Epithelial cell of esophagus (primary cell): ENCODE data around the gene WASHC3.
"Not testable (repeated sequence)": the region's sequence is repeated elsewhere in the genome, so short reads cannot be mapped to it uniquely, and the experiment has no call there.

ENCODE experiments used
- DNase-seq: peaks from one replicate; pipeline ENCODE4 v3.0.0; 2010; ENCODE audit warnings: low read depth
- H3K4me3 ChIP-seq: 2 replicates; pipeline ENCODE4 v1.5.1; 2011; ENCODE audit warnings: mild to moderate bottlenecking, low read length, control low read depth
- CTCF ChIP-seq: IDR thresholded peaks from 2 replicates; pipeline ENCODE4 v1.5.1; 2011; ENCODE audit warnings: low read depth, mild to moderate bottlenecking, low read length, control low read depth, inconsistent platforms; ENCODE audit not compliant: insufficient read depth; ENCODE audit errors: missing control alignments

WASHC3 gene

GRCh38 chr12:102024765-102025164, 37.0 kb downstream of the WASHC3 start:
- no peak overlapping the region for H3K4me3 ChIP-seq
- no peak for DNase-seq
- TF ChIP-seq CTCF: no peak

- DNase-seq: no peak
- H3K4me3 ChIP-seq: no peak overlapping the region
- TF ChIP-seq CTCF: no peak
Measured at GRCh38 chr12:102023343-102023930, 38.4 kb downstream of the WASHC3 start.

- no peak for TF ChIP-seq CTCF
- DNase-seq: no peak
- no peak overlapping the region for H3K4me3 ChIP-seq
Measured at GRCh38 chr12:102022286-102022685, 39.5 kb downstream of the WASHC3 start.

- TF ChIP-seq CTCF: no peak
- H3K4me3 ChIP-seq: no peak overlapping the region
Measured at GRCh38 chr12:102021540-102022246, 40.1 kb downstream of the WASHC3 start.

GRCh38 chr12:102018607-102019006, 43.2 kb downstream of the WASHC3 start:
- not testable (repeated sequence) for H3K4me3 ChIP-seq, DNase-seq

More at GRCh38 chr12:102021540-102022246, 40.1 kb downstream of the WASHC3 start:
- no peak for DNase-seq

GRCh38 chr12:102016472-102016871, 45.3 kb downstream of the WASHC3 start:
- DNase-seq: peak; percentile 8
- TF ChIP-seq CTCF: no peak
- H3K4me3 ChIP-seq: no peak overlapping the region

GRCh38 chr12:102010265-102010994, 51.4 kb downstream of the WASHC3 start:
- H3K4me3 ChIP-seq: no peak overlapping the region
- peak; percentile 5 for DNase-seq
- TF ChIP-seq CTCF: no peak
